ENCODE measurements around the gene SHROOM3. TPM values are rescaled to one million over a fixed set of nuclear protein-coding genes. Genes with fewer than 3 reads are reported as not detected.

The SHROOM3 gene
- total RNA-seq, 1 experiment from 2014 or later: 27.6 TPM

- H3K79me1 ChIP-seq (ENCODE audit: insufficient read depth, low read depth, low read length, poor library complexity, severe bottlenecking): no peaks in the 10 kb centered on the region
- H3K4me3 Mint-ChIP-seq: no peak overlapping the region
- no peaks in the 10 kb centered on the region for H3K27me3 ChIP-seq (ENCODE audit: insufficient read depth, low read length)
- peaks cover 0 to 5% (median 0%) of the 10 kb centered on the region in 3 experiments; a peak in 1 of 7 replicates for H3K36me3 Mint-ChIP-seq (ENCODE audit: insufficient read depth in 1 of 3, low read depth in 3 of 3)
- no peak overlapping the region for H3K27ac Mint-ChIP-seq
- no peak for DNase-seq
- no peak overlapping the region for H3K4ac ChIP-seq (ENCODE audit: low read depth, low read length)
- H3K9me3 ChIP-seq (ENCODE audit: control insufficient read depth, low read depth, low read length): no peaks in the 10 kb centered on the region
- H3K23ac ChIP-seq (ENCODE audit: insufficient read length, low read depth, low read length): no peak overlapping the region
- no peaks in the 10 kb centered on the region for H4K20me1 ChIP-seq (ENCODE audit: control insufficient read depth, insufficient read depth, insufficient read length)
- H3K4me1 Mint-ChIP-seq: peaks cover 12 to 13% of the 10 kb centered on the region in 2 experiments
- no peak overlapping the region for H2BK20ac ChIP-seq (ENCODE audit: low read depth, low read length, poor library complexity, severe bottlenecking)
- no peak overlapping the region for H4K5ac ChIP-seq (ENCODE audit: insufficient read length, low read depth, low read length)
- H4K91ac ChIP-seq (ENCODE audit: insufficient read length, low read depth, low read length): no peak overlapping the region
- no peak overlapping the region for H2BK12ac ChIP-seq (ENCODE audit: insufficient read length, low read depth, low read length)
- H3K9me3 Mint-ChIP-seq: peaks cover 0 to 3% of the 10 kb centered on the region in 2 experiments; a peak in 1 of 5 replicates
- H3K18ac ChIP-seq (ENCODE audit: insufficient read length, low read depth, low read length): no peak overlapping the region
- H3K27me3 Mint-ChIP-seq (ENCODE audit: low read depth): no peaks in the 10 kb centered on the region; the same call in 1 of the 2 replicates
- H2BK120ac ChIP-seq (ENCODE audit: low read depth, low read length, poor library complexity, severe bottlenecking): no peak overlapping the region
- no peak overlapping the region for H2BK5ac ChIP-seq (ENCODE audit: insufficient read length, low read length)
- no peak overlapping the region for H2AK5ac ChIP-seq (ENCODE audit: insufficient read length, low read length)
- TF ChIP-seq CTCF (conservative IDR thresholded peaks at IDR 0.05): no peak
- no peaks in the 10 kb centered on the region for H3K23me2 ChIP-seq (ENCODE audit: insufficient read length, low read depth, low read length, poor library complexity, severe bottlenecking)
- no peak overlapping the region for H2BK15ac ChIP-seq (ENCODE audit: low read depth, low read length)
- no CpG with 5 or more reads among the region's 3 CpGs for WGBS (ENCODE audit: extremely low coverage, insufficient read length, low lambda C conversion rate)
- H3K9ac ChIP-seq (ENCODE audit: extremely low read depth, insufficient read length, low read length): no peak overlapping the region
- H3K14ac ChIP-seq (ENCODE audit: insufficient read depth, low read length): no peak overlapping the region
- H4K8ac ChIP-seq (replicated peaks; ENCODE audit: insufficient read length, low read depth, low read length): no peak overlapping the region
- no peak overlapping the region for H3K27ac ChIP-seq (ENCODE audit: insufficient read length, low read depth, low read length)
- H3K56ac ChIP-seq (ENCODE audit: insufficient read length, low read depth, low read length): no peak overlapping the region
- H3K4me2 ChIP-seq (ENCODE audit: insufficient read depth, insufficient read length, low read length): no peak overlapping the region
- no peak overlapping the region for H3T11ph ChIP-seq (ENCODE audit: low read length)
- H2AFZ ChIP-seq (ENCODE audit: low read length): no peak overlapping the region
- H3K4me1 ChIP-seq (ENCODE audit: insufficient read depth, low read length): no peaks in the 10 kb centered on the region; the same call in 1 of the 2 replicates
- H3K79me2 ChIP-seq (ENCODE audit: insufficient read depth, low read length): no peaks in the 10 kb centered on the region
These were observed 33.4 kb upstream of the SHROOM3 start for GRCh38 chr4:76401654-76402053.
